BLaER1 (cell line): Measurements from ENCODE around the gene ERCC3.
"Not testable (repeated sequence)": the region's sequence is repeated elsewhere in the genome, so short reads cannot be mapped to it uniquely, and the experiment has no call there.

Experiments
- H3K27ac ChIP-seq: shearing (Covaris generic); formaldehyde crosslinking; 2 replicates; pipeline ENCODE4 v1.8.1; 2022
- H3K27me3 ChIP-seq: shearing (Covaris generic); formaldehyde crosslinking; 2 replicates; pipeline ENCODE4 v1.8.1; 2022
- H3K36me3 ChIP-seq: shearing (Covaris generic); formaldehyde crosslinking; 2 replicates; pipeline ENCODE4 v1.8.1; 2022
- H3K4me1 ChIP-seq: shearing (Covaris generic); formaldehyde crosslinking; 2 replicates; pipeline ENCODE4 v1.8.1; 2022
- H3K4me2 ChIP-seq: shearing (Covaris generic); formaldehyde crosslinking; 2 replicates; pipeline ENCODE4 v1.8.1; 2022
- H3K4me3 ChIP-seq: shearing (Covaris generic); formaldehyde crosslinking; 2 replicates; pipeline ENCODE4 v1.8.1; 2022
- H3K9ac ChIP-seq: shearing (Covaris generic); formaldehyde crosslinking; 2 replicates; pipeline ENCODE4 v1.8.1; 2022
- H3K9me3 ChIP-seq: shearing (Covaris generic); formaldehyde crosslinking; 2 replicates; pipeline ENCODE4 v1.8.1; 2022
- H4K20me1 ChIP-seq: shearing (Covaris generic); formaldehyde crosslinking; 2 replicates; pipeline ENCODE4 v1.8.1; 2022
- Cebpa-rat ChIP-seq: shearing (Covaris generic); IDR thresholded peaks from 2 replicates; pipeline ENCODE4 v1.8.1; 2022

ERCC3 gene

DNA sequence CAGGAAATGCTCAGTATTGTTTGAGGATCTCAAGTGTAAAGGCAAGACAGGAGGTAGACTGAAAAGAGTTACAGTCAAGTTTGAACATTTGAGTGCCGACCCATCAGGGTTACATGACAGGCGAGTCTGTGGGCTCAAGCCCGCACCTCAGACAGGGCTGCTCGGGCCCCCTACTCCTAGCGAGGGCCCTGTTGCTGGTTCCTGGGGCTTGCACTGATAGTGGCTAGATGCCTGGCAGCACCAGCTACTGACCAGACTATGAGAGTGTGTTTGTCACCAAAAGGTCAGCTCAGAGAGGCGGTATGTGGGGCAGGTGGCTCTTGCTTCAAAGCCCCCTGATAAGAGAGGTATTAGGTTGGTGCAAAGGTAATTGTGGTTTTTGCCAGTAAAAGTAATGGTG, 38.2 kb downstream of the ERCC3 start:
- TF ChIP-seq Cebpa-rat: no peak
- H4K20me1 ChIP-seq: no peaks in the 10 kb centered on the region
- no peak overlapping the region for H3K9ac ChIP-seq
- H3K4me1 ChIP-seq: no peaks in the 10 kb centered on the region
- no peak overlapping the region for H3K4me2 ChIP-seq
- no peaks in the 10 kb centered on the region for H3K9me3 ChIP-seq
- peaks cover 57% of the 10 kb centered on the region for H3K36me3 ChIP-seq
- H3K27me3 ChIP-seq: no peaks in the 10 kb centered on the region
- H3K27ac ChIP-seq: no peak overlapping the region
- no peak overlapping the region for H3K4me3 ChIP-seq

DNA sequence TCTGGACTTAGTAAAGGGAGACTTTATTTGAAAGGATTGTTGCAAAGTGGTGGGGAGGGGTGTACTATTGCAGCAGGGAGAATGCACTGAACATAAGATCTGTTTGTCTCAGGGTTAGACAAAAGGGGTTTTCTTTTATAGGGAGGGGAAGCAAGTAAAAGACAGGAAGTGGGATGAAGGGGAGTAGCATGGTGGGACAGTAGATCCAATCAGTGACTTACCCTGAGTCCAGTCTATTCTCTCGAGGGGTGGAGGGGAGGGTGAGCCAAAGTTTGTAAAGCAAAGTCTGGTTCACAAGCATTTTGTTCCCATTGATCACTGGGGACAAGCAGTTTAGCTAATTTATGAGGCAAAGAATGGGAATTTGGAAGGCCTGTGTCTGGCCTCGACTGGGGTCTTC, 38.8 kb downstream of the ERCC3 start:
- TF ChIP-seq Cebpa-rat: no peak
- Histone ChIP-seq H3K9me3 (no peaks in the 10 kb centered on the region), H3K4me1 (no peaks in the 10 kb centered on the region), H3K27me3 (no peaks in the 10 kb centered on the region), H4K20me1 (no peaks in the 10 kb centered on the region), H3K9ac (no peak overlapping the region), H3K36me3 (peaks cover 51% of the 10 kb centered on the region), H3K27ac (no peak overlapping the region), H3K4me3 (no peak overlapping the region), H3K4me2 (no peak overlapping the region)

DNA sequence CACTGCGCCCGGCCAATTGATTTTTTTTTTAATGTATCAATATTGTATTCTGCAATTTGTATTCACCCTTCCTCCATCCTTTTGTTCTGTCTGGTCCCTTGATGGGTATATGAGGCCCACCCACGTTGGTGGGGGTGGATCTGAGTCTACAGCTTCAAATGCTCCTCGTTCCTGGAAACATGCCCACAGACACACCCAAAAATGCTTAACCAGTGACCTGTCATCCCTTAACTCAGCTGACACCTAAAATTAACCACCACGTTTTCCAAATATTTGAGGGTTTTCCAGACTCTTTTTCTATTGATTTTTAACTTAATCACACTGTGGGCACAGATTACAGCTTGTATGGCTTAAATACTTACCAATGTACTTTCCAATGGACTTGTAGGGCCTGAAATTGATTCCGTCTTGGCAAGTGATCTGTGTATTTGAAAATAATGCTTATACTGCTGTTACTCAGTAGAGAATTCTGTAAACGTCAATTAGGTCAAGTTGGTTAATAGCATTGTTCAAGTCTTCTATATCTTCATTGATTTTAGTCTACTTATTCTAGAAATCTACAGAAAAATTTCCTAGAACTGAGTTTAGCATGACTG, 39.5 kb downstream of the ERCC3 start:
- H3K9ac ChIP-seq: no peak overlapping the region
- no peak for TF ChIP-seq Cebpa-rat
- H3K4me3 ChIP-seq: no peak overlapping the region
- no peaks in the 10 kb centered on the region for H3K27me3 ChIP-seq
- peaks cover 44% of the 10 kb centered on the region for H3K36me3 ChIP-seq
- no peak overlapping the region for H3K4me2 ChIP-seq
- H4K20me1 ChIP-seq: no peaks in the 10 kb centered on the region
- no peaks in the 10 kb centered on the region for H3K4me1 ChIP-seq
- H3K27ac ChIP-seq: no peak overlapping the region
- H3K9me3 ChIP-seq: no peaks in the 10 kb centered on the region

DNA sequence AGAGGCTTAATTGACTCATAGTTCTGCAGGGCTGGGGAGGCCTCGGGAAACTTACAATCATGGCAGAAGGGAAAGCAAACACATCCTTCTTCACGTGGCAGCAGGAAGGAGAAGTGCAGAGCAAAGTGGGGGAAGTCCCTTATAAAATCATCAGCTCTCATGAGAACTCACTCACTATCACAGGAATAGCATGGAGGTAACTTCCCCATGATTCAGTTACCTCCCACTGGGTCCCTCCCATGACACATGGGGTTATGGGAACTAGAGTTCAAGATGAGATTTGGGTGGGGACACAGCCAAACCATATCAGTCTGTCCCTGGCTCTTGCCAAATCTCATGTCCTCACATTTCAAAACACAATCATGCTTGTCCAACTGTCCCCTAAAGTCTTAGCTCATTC, 52.8 kb downstream of the ERCC3 start:
- H3K27me3 ChIP-seq: not testable (repeated sequence)

DNA sequence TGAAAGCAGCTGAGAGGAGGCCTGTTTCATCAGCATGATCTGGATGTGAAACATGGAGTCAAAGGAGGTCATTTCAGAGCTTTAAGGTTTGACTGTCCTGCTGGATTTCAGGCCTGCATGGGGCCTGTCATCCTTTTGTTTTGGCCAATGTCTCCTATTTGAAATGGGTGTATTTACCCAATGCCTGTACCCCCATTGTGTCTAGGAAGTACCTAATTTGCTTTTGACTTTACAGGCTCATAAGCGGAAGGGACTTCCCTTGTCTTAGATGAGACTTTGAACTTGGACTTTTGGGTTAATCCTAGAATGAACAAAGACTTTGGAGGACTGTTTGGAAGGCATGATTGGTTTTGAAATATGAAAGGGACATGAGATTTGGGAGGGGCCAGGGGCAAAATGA, 54.5 kb downstream of the ERCC3 start:
- Histone ChIP-seq H3K36me3 (peaks cover 11% of the 10 kb centered on the region), H4K20me1 (no peaks in the 10 kb centered on the region), H3K9ac (no peak overlapping the region), H3K9me3 (peaks cover 48% of the 10 kb centered on the region), H3K4me3 (no peak overlapping the region), H3K27ac (no peak overlapping the region), H3K27me3 (no peaks in the 10 kb centered on the region), H3K4me2 (no peak overlapping the region), H3K4me1 (no peaks in the 10 kb centered on the region)
- TF ChIP-seq Cebpa-rat: no peak

More for the DNA sequence above, 52.8 kb downstream of the ERCC3 start:
- H3K4me1 ChIP-seq, H3K9ac ChIP-seq, H3K4me2 ChIP-seq, H4K20me1 ChIP-seq, H3K4me3 ChIP-seq, H3K27ac ChIP-seq: not testable (repeated sequence)
- H3K36me3 ChIP-seq: peaks cover 11% of the 10 kb centered on the region
- H3K9me3 ChIP-seq: peaks cover 48% of the 10 kb centered on the region

DNA sequence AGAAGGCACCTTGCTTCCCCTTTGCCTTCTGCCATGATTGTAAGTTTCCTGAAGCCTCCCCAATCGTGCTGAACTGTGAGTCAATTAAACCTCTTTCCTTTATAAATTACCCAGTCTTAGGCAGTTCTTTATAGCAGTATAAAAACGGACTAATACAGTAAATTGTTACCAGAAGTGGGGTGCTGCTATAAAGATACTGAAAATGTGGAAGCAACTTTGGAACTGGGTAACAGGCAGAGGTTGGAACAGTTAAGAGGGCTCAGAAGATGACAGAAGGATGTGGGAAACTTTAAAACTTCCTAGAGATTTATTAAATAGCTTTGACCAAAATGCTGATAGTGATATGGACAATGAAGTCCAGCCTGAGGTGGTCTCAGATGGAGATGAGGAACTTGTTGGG, 56.2 kb downstream of the ERCC3 start:
- Histone ChIP-seq H3K36me3 (peaks cover 11% of the 10 kb centered on the region), H3K9me3 (peaks cover 48% of the 10 kb centered on the region)
- not testable (repeated sequence) for H3K4me2 ChIP-seq, H3K27ac ChIP-seq, H3K4me3 ChIP-seq, H3K27me3 ChIP-seq, H4K20me1 ChIP-seq, H3K4me1 ChIP-seq, H3K9ac ChIP-seq

DNA sequence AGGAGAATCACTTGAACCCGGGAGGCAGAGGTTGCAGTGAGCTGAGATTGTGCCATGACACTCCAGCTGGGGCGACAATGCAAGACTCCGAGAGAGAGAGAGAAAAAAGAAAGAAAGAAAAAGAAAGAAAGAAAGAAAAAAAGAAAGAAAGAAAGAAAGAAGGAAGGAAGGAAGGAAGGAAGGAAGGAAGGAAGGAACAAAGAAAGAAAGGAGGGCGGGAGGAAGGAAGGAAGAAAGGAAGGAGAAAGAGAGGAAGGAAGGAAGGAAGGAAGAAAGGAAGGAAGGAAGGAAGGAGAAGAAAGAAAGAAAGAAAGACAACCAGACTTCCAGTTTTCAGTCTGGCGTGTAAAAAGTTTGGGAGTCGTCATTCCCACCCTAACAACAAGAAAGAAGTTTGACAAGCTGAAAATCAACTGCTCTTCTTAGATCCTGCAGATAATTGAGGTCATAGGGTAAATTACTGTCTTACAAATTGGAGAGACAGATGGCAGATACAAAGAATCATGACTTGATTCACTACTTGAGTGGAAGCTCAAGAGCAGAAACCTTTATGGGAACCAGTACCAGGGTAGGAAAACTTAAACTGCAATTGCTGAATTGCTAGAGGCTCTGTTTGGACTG, 58.8 kb downstream of the ERCC3 start:
- TF ChIP-seq Cebpa-rat: no peak
- Histone ChIP-seq H3K9me3 (peaks cover 28% of the 10 kb centered on the region), H3K9ac (no peak overlapping the region), H3K27ac (no peak overlapping the region), H3K4me1 (no peaks in the 10 kb centered on the region), H3K27me3 (no peaks in the 10 kb centered on the region), H3K4me3 (no peak overlapping the region), H3K36me3 (no peaks in the 10 kb centered on the region; the same call in 1 of the 2 replicates), H3K4me2 (no peak overlapping the region), H4K20me1 (no peaks in the 10 kb centered on the region)

DNA sequence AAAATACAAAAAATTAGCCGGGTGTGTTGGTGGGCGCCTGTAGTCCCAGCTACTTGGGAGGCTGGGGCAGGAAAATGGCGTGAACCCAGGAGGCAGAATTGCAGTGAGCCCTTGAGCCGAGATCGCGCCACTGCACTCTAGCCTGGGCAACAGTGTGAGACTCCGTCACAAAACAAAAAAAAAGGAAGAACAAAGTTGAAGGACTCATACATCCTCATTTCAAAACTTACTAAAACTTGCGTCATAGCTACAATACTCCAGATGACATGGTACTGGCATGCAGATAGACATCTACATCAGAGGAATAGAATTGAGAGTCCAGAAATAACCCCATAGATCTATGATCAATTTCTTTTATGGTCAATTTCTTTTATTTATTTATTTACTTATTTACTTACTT, 60.2 kb downstream of the ERCC3 start:
- H3K9ac ChIP-seq: no peak overlapping the region
- no peak overlapping the region for H3K4me3 ChIP-seq
- peaks cover 23% of the 10 kb centered on the region for H3K9me3 ChIP-seq
- H3K36me3 ChIP-seq: no peaks in the 10 kb centered on the region; the same call in 1 of the 2 replicates
- no peaks in the 10 kb centered on the region for H3K4me1 ChIP-seq
- no peaks in the 10 kb centered on the region for H3K27me3 ChIP-seq
- H3K27ac ChIP-seq: no peak overlapping the region
- no peak for TF ChIP-seq Cebpa-rat
- no peaks in the 10 kb centered on the region for H4K20me1 ChIP-seq
- H3K4me2 ChIP-seq: no peak overlapping the region

DNA sequence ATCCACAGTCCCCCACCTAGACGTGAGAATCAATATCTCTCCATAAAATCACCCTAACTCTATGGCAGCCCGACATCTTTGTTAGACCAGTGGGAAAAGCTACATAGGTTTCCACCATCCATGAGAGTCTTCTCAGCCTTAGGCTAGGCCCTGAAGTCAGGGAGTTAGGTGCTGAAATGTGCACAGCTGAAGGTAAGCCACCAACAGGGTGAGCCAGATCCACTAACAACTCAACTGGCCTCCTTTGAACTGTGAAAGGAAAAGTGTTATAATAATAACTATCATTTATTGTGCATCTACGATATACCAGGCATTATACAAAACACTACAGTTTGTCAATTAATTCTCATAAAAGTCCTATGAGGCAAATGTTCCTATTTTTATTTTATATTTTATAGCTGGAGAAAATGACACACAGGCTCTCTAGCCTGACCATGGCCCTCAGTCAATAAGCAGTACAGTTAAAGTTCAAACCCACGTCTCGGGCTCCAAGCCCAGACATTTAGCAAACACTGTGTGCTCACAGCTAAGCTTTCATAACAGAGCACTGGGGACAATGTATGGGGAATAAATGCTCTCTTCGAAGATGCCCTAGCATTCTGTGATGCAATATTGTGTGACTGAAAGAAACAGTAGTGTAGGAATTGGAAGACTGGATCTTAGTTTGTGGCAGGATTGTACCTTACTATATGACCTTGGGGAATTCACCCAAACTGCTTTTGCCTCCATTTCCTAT, 62.6 kb downstream of the ERCC3 start:
- no peak overlapping the region for H3K9ac ChIP-seq
- peaks cover 15% of the 10 kb centered on the region for H3K9me3 ChIP-seq
- no peaks in the 10 kb centered on the region for H4K20me1 ChIP-seq
- no peak overlapping the region for H3K27ac ChIP-seq
- H3K4me2 ChIP-seq: no peak overlapping the region
- TF ChIP-seq Cebpa-rat: no peak
- H3K4me1 ChIP-seq: no peaks in the 10 kb centered on the region
- H3K27me3 ChIP-seq: no peaks in the 10 kb centered on the region
- no peak overlapping the region for H3K4me3 ChIP-seq
- H3K36me3 ChIP-seq: no peaks in the 10 kb centered on the region

DNA sequence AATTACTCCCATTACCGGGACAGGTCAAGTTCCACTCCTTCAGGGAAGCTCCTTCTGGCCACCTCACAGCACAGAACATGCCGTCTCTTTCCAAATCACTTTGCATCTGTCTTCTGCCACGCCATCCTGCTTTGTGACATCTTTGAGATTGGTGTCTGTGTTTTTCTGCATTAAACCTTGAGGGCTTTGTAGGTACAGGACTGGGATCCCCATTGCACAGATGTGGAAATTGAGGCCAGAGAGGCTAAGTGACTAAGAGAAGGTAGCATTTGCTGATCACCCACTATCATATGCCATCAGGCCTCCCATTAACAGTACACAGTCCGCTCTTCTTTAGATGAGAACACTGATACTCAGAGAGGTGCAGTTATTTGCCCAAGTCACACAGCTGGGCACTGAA, 64.4 kb downstream of the ERCC3 start:
- TF ChIP-seq Cebpa-rat: no peak
- Histone ChIP-seq H3K4me3 (no peak overlapping the region), H3K36me3 (no peaks in the 10 kb centered on the region), H3K9ac (no peak overlapping the region), H3K4me2 (no peak overlapping the region), H3K4me1 (no peaks in the 10 kb centered on the region), H3K27ac (no peak overlapping the region), H3K27me3 (no peaks in the 10 kb centered on the region), H4K20me1 (no peaks in the 10 kb centered on the region), H3K9me3 (peaks cover 15% of the 10 kb centered on the region)
